Stimulated activated CD4-positive, alpha-beta T cell treated with anti-CD3 and anti-CD28 coated beads, Interleukin-1b, Interleukin-23, amount 100 ng/mL, for 1 hour (primary cell): ENCODE results near the gene RNMT.
A peak's percentile ranks its signal among the peaks of the same experiment; 100 is the strongest.

Experiments
- DNase-seq, 2 donors: peaks; one replicate each; pipeline ENCODE4 v3.0.0-alpha.2; 2020; ENCODE audit warnings: low read depth in 2 of 2

The RNMT gene

DNA sequence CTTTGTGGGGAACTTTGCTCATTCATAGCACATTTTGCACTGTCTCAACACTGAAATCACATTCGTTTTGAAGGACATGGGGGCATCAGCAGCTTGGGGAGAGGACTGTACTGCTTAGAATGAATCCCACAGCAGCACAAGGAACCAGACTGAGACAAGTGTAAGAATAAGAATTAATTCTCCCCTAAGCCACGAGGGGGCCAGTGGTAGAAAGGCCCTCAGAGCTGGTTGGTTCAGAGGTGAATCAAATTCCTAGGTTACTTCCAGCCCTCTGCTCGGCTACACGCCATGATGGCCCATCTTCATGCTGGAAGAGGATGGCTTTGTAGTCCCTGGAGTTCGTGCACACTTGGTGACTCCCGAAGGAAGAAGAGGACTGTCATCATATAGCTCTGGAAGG, 85.5 kb downstream of the RNMT start:
- DNase-seq: no peak

DNA sequence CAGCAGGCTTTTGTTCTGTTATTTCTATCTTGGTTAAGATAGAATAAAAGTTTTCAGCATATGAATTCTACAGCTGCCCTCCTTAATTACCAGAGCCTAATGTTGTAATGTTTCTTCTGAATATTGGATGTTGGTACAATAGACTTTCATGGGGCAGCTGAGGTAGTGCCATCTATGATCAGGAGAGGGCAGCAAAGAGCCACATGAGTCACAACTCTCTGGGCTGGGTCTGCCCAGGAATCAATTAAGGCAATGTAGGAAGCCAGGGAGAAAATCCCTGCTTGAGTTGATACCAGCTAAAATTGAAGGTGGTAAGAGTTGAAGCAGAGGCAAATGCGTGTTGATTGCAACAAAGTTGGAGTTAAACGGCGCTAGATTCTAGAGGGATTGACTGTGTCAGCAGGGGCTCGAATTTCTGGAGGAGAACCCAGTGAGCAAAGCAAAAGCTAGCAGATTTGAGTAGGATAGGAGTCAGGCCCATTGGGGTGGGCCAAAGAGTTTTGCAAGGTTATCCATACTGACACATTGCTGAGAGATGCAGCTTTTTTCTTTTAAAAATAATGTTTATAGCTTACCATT, 86.9 kb downstream of the RNMT start:
- peak; percentile 5 to 38 for DNase-seq
